ENCODE measurements around the gene C5AR2.

The C5AR2 gene

GRCh38 chr19:47306303-47306702, 25.7 kb upstream of the C5AR2 start:
- no peak overlapping the region for H3K14ac ChIP-seq (ENCODE audit: low read length)
- no peak overlapping the region for H3K4ac ChIP-seq (ENCODE audit: low read length)
- no peak overlapping the region for H2AK5ac ChIP-seq (ENCODE audit: low read depth, low read length)
- no peak overlapping the region for H4K8ac ChIP-seq (ENCODE audit: low read depth, low read length)
- H2BK5ac ChIP-seq (ENCODE audit: low read length), result no peak overlapping the region
- H2BK12ac ChIP-seq (ENCODE audit: low read length), result no peak overlapping the region
- no peak for DNase-seq (ENCODE audit: low spot score)
- H3K23ac ChIP-seq (ENCODE audit: low read depth, low read length, poor library complexity), result no peak overlapping the region
- H3K18ac ChIP-seq (ENCODE audit: low read length), result no peak overlapping the region
- no peak overlapping the region for H4K91ac ChIP-seq (ENCODE audit: low read depth, low read length, poor library complexity)
- no peak overlapping the region for H3K4me3 ChIP-seq (ENCODE audit: low read length in 2 of 2)
- no peaks in the 10 kb centered on the region for H3K79me1 ChIP-seq (ENCODE audit: low read depth, low read length)
- H3K27me3 ChIP-seq (ENCODE audit: control insufficient read depth in 3 of 3, insufficient read depth in 3 of 3, low read depth in 1 of 3, low read length in 3 of 3), result no peaks in the 10 kb centered on the region
- no peaks in the 10 kb centered on the region for H3K4me1 ChIP-seq (ENCODE audit: control insufficient read depth in 2 of 2, insufficient read depth in 1 of 2, low read depth in 1 of 2, low read length in 2 of 2)
- no peak overlapping the region for H3K9ac ChIP-seq (ENCODE audit: low read depth, low read length, poor library complexity)
- no peak overlapping the region for H2AFZ ChIP-seq (ENCODE audit: low read length)
- H3K4me2 ChIP-seq (ENCODE audit: insufficient read depth, low read length, poor library complexity, severe bottlenecking), result no peak overlapping the region
- H2BK120ac ChIP-seq (ENCODE audit: low read depth, low read length), result no peak overlapping the region
- no peak overlapping the region for H2BK15ac ChIP-seq (ENCODE audit: low read length)
- no peaks in the 10 kb centered on the region for H3K9me3 ChIP-seq (replicated peaks in 1 of 2; ENCODE audit: control insufficient read depth in 2 of 2, insufficient read depth in 1 of 2, low read depth in 1 of 2, low read length in 2 of 2)
- WGBS, 2 donors (ENCODE audit: extremely low coverage in 2 of 2, insufficient read length in 2 of 2, insufficient replicate concordance in 1 of 2), result no CpG with 5 or more reads among the region's 3 CpGs
- no peaks in the 10 kb centered on the region for H3K36me3 ChIP-seq (replicated peaks in 1 of 2; ENCODE audit: control insufficient read depth in 2 of 2, insufficient read depth in 2 of 2, low read length in 2 of 2)
- no peak overlapping the region for H3K27ac ChIP-seq (replicated peaks; ENCODE audit: low read length)

- no peak overlapping the region for H3K27ac ChIP-seq (replicated peaks; ENCODE audit: low read length)
- H3K4ac ChIP-seq (ENCODE audit: low read length), result no peak overlapping the region
- H2BK12ac ChIP-seq (ENCODE audit: low read length), result no peak overlapping the region
- H2AFZ ChIP-seq (ENCODE audit: low read length), result no peak overlapping the region
- no peak overlapping the region for H2BK120ac ChIP-seq (ENCODE audit: low read depth, low read length)
- no peaks in the 10 kb centered on the region for H3K4me1 ChIP-seq (ENCODE audit: control insufficient read depth in 2 of 2, insufficient read depth in 1 of 2, low read depth in 1 of 2, low read length in 2 of 2)
- no CpG with 5 or more reads among the region's 8 CpGs for WGBS, 2 donors (ENCODE audit: extremely low coverage in 2 of 2, insufficient read length in 2 of 2, insufficient replicate concordance in 1 of 2)
- H3K4me3 ChIP-seq (ENCODE audit: low read length in 2 of 2), result no peak overlapping the region
- no peaks in the 10 kb centered on the region for H3K36me3 ChIP-seq (replicated peaks in 1 of 2; ENCODE audit: control insufficient read depth in 2 of 2, insufficient read depth in 2 of 2, low read length in 2 of 2)
- no peaks in the 10 kb centered on the region for H3K27me3 ChIP-seq (ENCODE audit: control insufficient read depth in 3 of 3, insufficient read depth in 3 of 3, low read depth in 1 of 3, low read length in 3 of 3)
- no peak overlapping the region for H2BK5ac ChIP-seq (ENCODE audit: low read length)
- no peak overlapping the region for H4K91ac ChIP-seq (ENCODE audit: low read depth, low read length, poor library complexity)
- no peak overlapping the region for H3K18ac ChIP-seq (ENCODE audit: low read length)
- DNase-seq (ENCODE audit: low spot score), result no peak
- H4K8ac ChIP-seq (ENCODE audit: low read depth, low read length), result no peak overlapping the region
- no peak overlapping the region for H2BK15ac ChIP-seq (ENCODE audit: low read length)
- no peak overlapping the region for H3K9ac ChIP-seq (ENCODE audit: low read depth, low read length, poor library complexity)
- H3K4me2 ChIP-seq (ENCODE audit: insufficient read depth, low read length, poor library complexity, severe bottlenecking), result no peak overlapping the region
- H3K23ac ChIP-seq (ENCODE audit: low read depth, low read length, poor library complexity), result no peak overlapping the region
- no peaks in the 10 kb centered on the region for H3K9me3 ChIP-seq (replicated peaks in 1 of 2; ENCODE audit: control insufficient read depth in 2 of 2, insufficient read depth in 1 of 2, low read depth in 1 of 2, low read length in 2 of 2)
- H3K14ac ChIP-seq (ENCODE audit: low read length), result no peak overlapping the region
- no peak overlapping the region for H2AK5ac ChIP-seq (ENCODE audit: low read depth, low read length)
- H3K79me1 ChIP-seq (ENCODE audit: low read depth, low read length), result no peaks in the 10 kb centered on the region
Observed at GRCh38 chr19:47309038-47309437, 22.9 kb upstream of the C5AR2 start.

- Histone ChIP-seq H3K23ac (ENCODE audit: low read depth, low read length, poor library complexity) (no peak within 1 kb of the TSS), H3K27ac (replicated peaks; ENCODE audit: low read length) (no peak within 1 kb of the TSS), H3K4me3 (ENCODE audit: low read length in 2 of 2) (no peak within 1 kb of the TSS), H3K18ac (ENCODE audit: low read length) (peak within 1 kb of the TSS; percentile 64), H3K9ac (ENCODE audit: low read depth, low read length, poor library complexity) (peak within 1 kb of the TSS; percentile 60), H2AFZ (ENCODE audit: low read length) (no peak within 1 kb of the TSS), H3K4me1 (ENCODE audit: control insufficient read depth in 2 of 2, insufficient read depth in 1 of 2, low read depth in 1 of 2, low read length in 2 of 2) (no peaks in the 10 kb centered on the region), H2BK120ac (ENCODE audit: low read depth, low read length) (no peak within 1 kb of the TSS), H4K8ac (ENCODE audit: low read depth, low read length) (no peak within 1 kb of the TSS), H3K79me1 (ENCODE audit: low read depth, low read length) (no peaks in the 10 kb centered on the region), H3K27me3 (ENCODE audit: control insufficient read depth in 3 of 3, insufficient read depth in 3 of 3, low read depth in 1 of 3, low read length in 3 of 3) (no peaks in the 10 kb centered on the region), H3K4me2 (ENCODE audit: insufficient read depth, low read length, poor library complexity, severe bottlenecking) (no peak within 1 kb of the TSS), H4K91ac (ENCODE audit: low read depth, low read length, poor library complexity) (no peak within 1 kb of the TSS), H2BK15ac (ENCODE audit: low read length) (peak within 1 kb of the TSS; percentile 17), H3K14ac (ENCODE audit: low read length) (no peak within 1 kb of the TSS), H2BK5ac (ENCODE audit: low read length) (no peak within 1 kb of the TSS), H2AK5ac (ENCODE audit: low read depth, low read length) (peak within 1 kb of the TSS; percentile 70), H3K9me3 (replicated peaks in 1 of 2; ENCODE audit: control insufficient read depth in 2 of 2, insufficient read depth in 1 of 2, low read depth in 1 of 2, low read length in 2 of 2) (no peaks in the 10 kb centered on the region), H3K36me3 (replicated peaks in 1 of 2; ENCODE audit: control insufficient read depth in 2 of 2, insufficient read depth in 2 of 2, low read length in 2 of 2) (no peaks in the 10 kb centered on the region), H3K4ac (ENCODE audit: low read length) (no peak within 1 kb of the TSS), H2BK12ac (ENCODE audit: low read length) (no peak within 1 kb of the TSS)
- no CpG with 5 or more reads among the region's 12 CpGs for WGBS, 2 donors (ENCODE audit: extremely low coverage in 2 of 2, insufficient read length in 2 of 2, insufficient replicate concordance in 1 of 2)
- DNase-seq (ENCODE audit: low spot score), result no peak
Observed at GRCh38 chr19:47309608-47310007, 22.4 kb upstream of the C5AR2 start, which contains the start of gene C5AR1. TSS of gene C5AR1 (plus strand) at chr19:47309861. CDS start at chr19:47309896, 35 bp downstream.

GRCh38 chr19:47310323-47310722, 21.7 kb upstream of the C5AR2 start:
- no peaks in the 10 kb centered on the region for H3K27me3 ChIP-seq (ENCODE audit: control insufficient read depth in 3 of 3, insufficient read depth in 3 of 3, low read depth in 1 of 3, low read length in 3 of 3)
- H3K36me3 ChIP-seq (replicated peaks in 1 of 2; ENCODE audit: control insufficient read depth in 2 of 2, insufficient read depth in 2 of 2, low read length in 2 of 2), result no peaks in the 10 kb centered on the region
- H3K9ac ChIP-seq (ENCODE audit: low read depth, low read length, poor library complexity), result no peak overlapping the region
- H3K4ac ChIP-seq (ENCODE audit: low read length), result no peak overlapping the region
- no peak overlapping the region for H3K27ac ChIP-seq (replicated peaks; ENCODE audit: low read length)
- H3K4me3 ChIP-seq (ENCODE audit: low read length in 2 of 2), result no peak overlapping the region
- no peak overlapping the region for H2BK15ac ChIP-seq (ENCODE audit: low read length)
- no peaks in the 10 kb centered on the region for H3K9me3 ChIP-seq (replicated peaks in 1 of 2; ENCODE audit: control insufficient read depth in 2 of 2, insufficient read depth in 1 of 2, low read depth in 1 of 2, low read length in 2 of 2)
- H3K4me2 ChIP-seq (ENCODE audit: insufficient read depth, low read length, poor library complexity, severe bottlenecking), result no peak overlapping the region
- no peak overlapping the region for H2BK5ac ChIP-seq (ENCODE audit: low read length)
- H2AFZ ChIP-seq (ENCODE audit: low read length), result no peak overlapping the region
- H3K79me1 ChIP-seq (ENCODE audit: low read depth, low read length), result no peaks in the 10 kb centered on the region
- no peak overlapping the region for H3K14ac ChIP-seq (ENCODE audit: low read length)
- no CpG with 5 or more reads among the region's 2 CpGs for WGBS, 2 donors (ENCODE audit: extremely low coverage in 2 of 2, insufficient read length in 2 of 2, insufficient replicate concordance in 1 of 2)
- no peaks in the 10 kb centered on the region for H3K4me1 ChIP-seq (ENCODE audit: control insufficient read depth in 2 of 2, insufficient read depth in 1 of 2, low read depth in 1 of 2, low read length in 2 of 2)
- no peak overlapping the region for H4K91ac ChIP-seq (ENCODE audit: low read depth, low read length, poor library complexity)
- no peak overlapping the region for H3K23ac ChIP-seq (ENCODE audit: low read depth, low read length, poor library complexity)
- no peak overlapping the region for H4K8ac ChIP-seq (ENCODE audit: low read depth, low read length)
- H2BK12ac ChIP-seq (ENCODE audit: low read length), result no peak overlapping the region
- H2BK120ac ChIP-seq (ENCODE audit: low read depth, low read length), result no peak overlapping the region
- H3K18ac ChIP-seq (ENCODE audit: low read length), result no peak overlapping the region
- no peak for DNase-seq (ENCODE audit: low spot score)
- no peak overlapping the region for H2AK5ac ChIP-seq (ENCODE audit: low read depth, low read length)

Measured in neuronal stem cell (in vitro differentiated cells).